ENCODE results near the gene GMPS. TPM values are rescaled to one million over a fixed set of nuclear protein-coding genes. Genes with fewer than 3 reads are reported as not detected.

GMPS gene
- polyA plus RNA-seq, 1 of the 3 experiments (the other 2 are of a cell fraction), result 13.4 TPM

GRCh38 chr3:155912579-155913190, 42.2 kb downstream of the GMPS start:
- Histone ChIP-seq H4K20me1 (ENCODE audit: insufficient read depth) (no peaks in the 10 kb centered on the region), H3F3A (replicated peaks; ENCODE audit: insufficient read depth) (peaks cover 10% of the 10 kb centered on the region), H3K9ac (no peak overlapping the region), H3K4me1 (ENCODE audit: control insufficient read depth in 1 of 2, insufficient read depth in 2 of 2, low read depth in 1 of 2, low read length in 1 of 2) (peaks cover 0 to 13% of the 10 kb centered on the region in 2 experiments; a peak in 1 of 4 replicates), H3K27ac (ENCODE audit: low read depth in 2 of 2, low read length in 1 of 2) (peak overlapping the region; percentile 26 to 39; a peak in 3 of 4 replicates), H3K36me3 (replicated peaks in 1 of 2; ENCODE audit: control insufficient read depth in 1 of 2, insufficient read depth in 2 of 2, low read length in 1 of 2) (peaks cover 26 to 78% of the 10 kb centered on the region in 2 experiments), H3K9me2 (no peaks in the 10 kb centered on the region), H3K9me3 (no peaks in the 10 kb centered on the region), H3K4me3 (ENCODE audit: low read depth in 2 of 2, low read length in 1 of 2) (no peak overlapping the region), H3K4me2 (no peak overlapping the region), H3K79me2 (ENCODE audit: insufficient read depth) (no peaks in the 10 kb centered on the region), H2AFZ (ENCODE audit: low read depth) (no peak overlapping the region), H3K27me3 (ENCODE audit: insufficient read depth) (no peaks in the 10 kb centered on the region)
- CTCF ChIA-PET, result no interaction called here
- POLR2A ChIA-PET, result no interaction called here
- WGBS (ENCODE audit: low lambda C conversion rate), result 82% methylated on average over 1 of the region's 1 CpG
- TF ChIP-seq EZH2phosphoT487 (IDR thresholded peaks at IDR 0.05; ENCODE audit: borderline replicate concordance, low read depth), result no peak
- no peak for TF ChIP-seq ELF1 (IDR thresholded peaks at IDR 0.05)
- TF ChIP-seq USF2 (IDR thresholded peaks at IDR 0.05; ENCODE audit: borderline replicate concordance, low read depth, low read length), result no peak
- TF ChIP-seq FOXJ3 (CRISPR knock-in tag; IDR thresholded peaks at IDR 0.05), result no peak
- TF ChIP-seq TEAD4 (IDR thresholded peaks at IDR 0.05; ENCODE audit: borderline replicate concordance, insufficient read depth), result no peak
- DNase-seq, result no peak

- 94% methylated on average over 1 of the region's 1 CpG for WGBS (ENCODE audit: low lambda C conversion rate)
- ChIA-PET CTCF (no interaction called here), POLR2A (no interaction called here)
- no peak overlapping the region for H2AFZ ChIP-seq (ENCODE audit: low read depth)
- H3K36me3 ChIP-seq (replicated peaks in 1 of 2; ENCODE audit: control insufficient read depth in 1 of 2, insufficient read depth in 2 of 2, low read length in 1 of 2), result peaks cover 44 to 55% of the 10 kb centered on the region in 2 experiments
- no peak overlapping the region for H3K9ac ChIP-seq
- H3K4me3 ChIP-seq (ENCODE audit: low read depth in 2 of 2, low read length in 1 of 2), result no peak overlapping the region
- H3K9me2 ChIP-seq, result no peaks in the 10 kb centered on the region
- no peak for DNase-seq
- H3F3A ChIP-seq (replicated peaks; ENCODE audit: insufficient read depth), result peaks cover 6% of the 10 kb centered on the region
- H3K79me2 ChIP-seq (ENCODE audit: insufficient read depth), result 0 out of 2 replicates have a peak, but pooled peaks cover 4% of the 10 kb centered on the region
- TF ChIP-seq YY1 (IDR thresholded peaks at IDR 0.05; ENCODE audit: low read depth), result no peak
- TF ChIP-seq NRF1 (IDR thresholded peaks at IDR 0.05; ENCODE audit: low read depth, low read length), result no peak
- TF ChIP-seq, protein P1, sequence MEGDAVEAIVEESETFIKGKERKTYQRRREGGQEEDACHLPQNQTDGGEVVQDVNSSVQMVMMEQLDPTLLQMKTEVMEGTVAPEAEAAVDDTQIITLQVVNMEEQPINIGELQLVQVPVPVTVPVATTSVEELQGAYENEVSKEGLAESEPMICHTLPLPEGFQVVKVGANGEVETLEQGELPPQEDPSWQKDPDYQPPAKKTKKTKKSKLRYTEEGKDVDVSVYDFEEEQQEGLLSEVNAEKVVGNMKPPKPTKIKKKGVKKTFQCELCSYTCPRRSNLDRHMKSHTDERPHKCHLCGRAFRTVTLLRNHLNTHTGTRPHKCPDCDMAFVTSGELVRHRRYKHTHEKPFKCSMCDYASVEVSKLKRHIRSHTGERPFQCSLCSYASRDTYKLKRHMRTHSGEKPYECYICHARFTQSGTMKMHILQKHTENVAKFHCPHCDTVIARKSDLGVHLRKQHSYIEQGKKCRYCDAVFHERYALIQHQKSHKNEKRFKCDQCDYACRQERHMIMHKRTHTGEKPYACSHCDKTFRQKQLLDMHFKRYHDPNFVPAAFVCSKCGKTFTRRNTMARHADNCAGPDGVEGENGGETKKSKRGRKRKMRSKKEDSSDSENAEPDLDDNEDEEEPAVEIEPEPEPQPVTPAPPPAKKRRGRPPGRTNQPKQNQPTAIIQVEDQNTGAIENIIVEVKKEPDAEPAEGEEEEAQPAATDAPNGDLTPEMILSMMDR (IDR thresholded peaks at IDR 0.05), result no peak
- TF ChIP-seq, protein P2, sequence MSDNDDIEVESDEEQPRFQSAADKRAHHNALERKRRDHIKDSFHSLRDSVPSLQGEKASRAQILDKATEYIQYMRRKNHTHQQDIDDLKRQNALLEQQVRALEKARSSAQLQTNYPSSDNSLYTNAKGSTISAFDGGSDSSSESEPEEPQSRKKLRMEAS (IDR thresholded peaks at IDR 0.05; ENCODE audit: low read depth), result no peak
- TF ChIP-seq, protein P3, sequence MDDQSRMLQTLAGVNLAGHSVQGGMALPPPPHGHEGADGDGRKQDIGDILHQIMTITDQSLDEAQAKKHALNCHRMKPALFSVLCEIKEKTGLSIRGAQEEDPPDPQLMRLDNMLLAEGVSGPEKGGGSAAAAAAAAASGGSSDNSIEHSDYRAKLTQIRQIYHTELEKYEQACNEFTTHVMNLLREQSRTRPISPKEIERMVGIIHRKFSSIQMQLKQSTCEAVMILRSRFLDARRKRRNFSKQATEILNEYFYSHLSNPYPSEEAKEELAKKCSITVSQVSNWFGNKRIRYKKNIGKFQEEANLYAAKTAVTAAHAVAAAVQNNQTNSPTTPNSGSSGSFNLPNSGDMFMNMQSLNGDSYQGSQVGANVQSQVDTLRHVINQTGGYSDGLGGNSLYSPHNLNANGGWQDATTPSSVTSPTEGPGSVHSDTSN (IDR thresholded peaks at IDR 0.05), result no peak
- no peak for TF ChIP-seq RCOR1 (IDR thresholded peaks at IDR 0.05; ENCODE audit: low read length)
- TF ChIP-seq RAD21 (IDR thresholded peaks at IDR 0.05; ENCODE audit: low read length), result no peak
- no peak for TF ChIP-seq SMC3 (IDR thresholded peaks at IDR 0.05; ENCODE audit: low read depth, low read length)
- TF ChIP-seq, protein P4, sequence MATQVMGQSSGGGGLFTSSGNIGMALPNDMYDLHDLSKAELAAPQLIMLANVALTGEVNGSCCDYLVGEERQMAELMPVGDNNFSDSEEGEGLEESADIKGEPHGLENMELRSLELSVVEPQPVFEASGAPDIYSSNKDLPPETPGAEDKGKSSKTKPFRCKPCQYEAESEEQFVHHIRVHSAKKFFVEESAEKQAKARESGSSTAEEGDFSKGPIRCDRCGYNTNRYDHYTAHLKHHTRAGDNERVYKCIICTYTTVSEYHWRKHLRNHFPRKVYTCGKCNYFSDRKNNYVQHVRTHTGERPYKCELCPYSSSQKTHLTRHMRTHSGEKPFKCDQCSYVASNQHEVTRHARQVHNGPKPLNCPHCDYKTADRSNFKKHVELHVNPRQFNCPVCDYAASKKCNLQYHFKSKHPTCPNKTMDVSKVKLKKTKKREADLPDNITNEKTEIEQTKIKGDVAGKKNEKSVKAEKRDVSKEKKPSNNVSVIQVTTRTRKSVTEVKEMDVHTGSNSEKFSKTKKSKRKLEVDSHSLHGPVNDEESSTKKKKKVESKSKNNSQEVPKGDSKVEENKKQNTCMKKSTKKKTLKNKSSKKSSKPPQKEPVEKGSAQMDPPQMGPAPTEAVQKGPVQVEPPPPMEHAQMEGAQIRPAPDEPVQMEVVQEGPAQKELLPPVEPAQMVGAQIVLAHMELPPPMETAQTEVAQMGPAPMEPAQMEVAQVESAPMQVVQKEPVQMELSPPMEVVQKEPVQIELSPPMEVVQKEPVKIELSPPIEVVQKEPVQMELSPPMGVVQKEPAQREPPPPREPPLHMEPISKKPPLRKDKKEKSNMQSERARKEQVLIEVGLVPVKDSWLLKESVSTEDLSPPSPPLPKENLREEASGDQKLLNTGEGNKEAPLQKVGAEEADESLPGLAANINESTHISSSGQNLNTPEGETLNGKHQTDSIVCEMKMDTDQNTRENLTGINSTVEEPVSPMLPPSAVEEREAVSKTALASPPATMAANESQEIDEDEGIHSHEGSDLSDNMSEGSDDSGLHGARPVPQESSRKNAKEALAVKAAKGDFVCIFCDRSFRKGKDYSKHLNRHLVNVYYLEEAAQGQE (IDR thresholded peaks at IDR 0.05; ENCODE audit: low read depth, low read length), result no peak
- TF ChIP-seq ELF1 (IDR thresholded peaks at IDR 0.05), result no peak
- no peak for TF ChIP-seq FOXM1 (IDR thresholded peaks at IDR 0.05; ENCODE audit: low read depth)
- no peak for TF ChIP-seq GABPA (IDR thresholded peaks at IDR 0.05; ENCODE audit: low read depth)
- no peak for TF ChIP-seq RFX5 (IDR thresholded peaks at IDR 0.05; ENCODE audit: low read length)
- 0 out of 4 replicates have a peak, but pooled peaks cover 0 to under 1% of the 10 kb centered on the region in 2 experiments for H3K4me1 ChIP-seq (ENCODE audit: control insufficient read depth in 1 of 2, insufficient read depth in 2 of 2, low read depth in 1 of 2, low read length in 1 of 2)
- H3K27ac ChIP-seq (ENCODE audit: low read depth in 2 of 2, low read length in 1 of 2), result no peak overlapping the region
- no peaks in the 10 kb centered on the region for H3K27me3 ChIP-seq (ENCODE audit: insufficient read depth)
- no peak overlapping the region for H3K4me2 ChIP-seq
- no peaks in the 10 kb centered on the region for H3K9me3 ChIP-seq
- no peaks in the 10 kb centered on the region for H4K20me1 ChIP-seq (ENCODE audit: insufficient read depth)
Measured at GRCh38 chr3:155917781-155918180, 47.3 kb downstream of the GMPS start.

All from SK-N-SH (cell line).